ENCODE data around the gene PLAU.
"Not testable (repeated sequence)": the region's sequence is repeated elsewhere in the genome, so short reads cannot be mapped to it uniquely, and the experiment has no call there.

Gene PLAU

GRCh38 chr10:73877533-73878160, 33.3 kb upstream of the PLAU start:
- no peak for DNase-seq

DNA sequence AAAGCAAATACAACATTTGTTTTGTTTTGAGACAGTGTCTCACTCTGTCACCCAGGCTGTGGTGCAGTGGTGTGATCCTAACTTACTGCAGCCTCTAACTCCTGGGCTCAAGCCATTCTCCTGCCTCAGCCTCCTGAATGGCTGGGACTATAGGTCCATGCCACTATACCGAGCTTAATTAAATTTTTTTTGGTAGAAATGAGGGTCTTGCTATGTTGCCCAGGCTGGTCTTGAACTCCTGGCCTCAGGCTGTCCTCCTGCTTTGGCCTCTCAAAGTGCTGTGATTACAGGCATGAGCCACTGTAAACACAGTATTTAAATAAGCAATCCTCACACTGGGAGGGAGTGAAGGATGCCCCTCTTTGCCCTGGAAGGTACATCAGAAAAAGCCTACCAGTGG, 32.6 kb upstream of the PLAU start:
- DNase-seq, result no peak

DNA sequence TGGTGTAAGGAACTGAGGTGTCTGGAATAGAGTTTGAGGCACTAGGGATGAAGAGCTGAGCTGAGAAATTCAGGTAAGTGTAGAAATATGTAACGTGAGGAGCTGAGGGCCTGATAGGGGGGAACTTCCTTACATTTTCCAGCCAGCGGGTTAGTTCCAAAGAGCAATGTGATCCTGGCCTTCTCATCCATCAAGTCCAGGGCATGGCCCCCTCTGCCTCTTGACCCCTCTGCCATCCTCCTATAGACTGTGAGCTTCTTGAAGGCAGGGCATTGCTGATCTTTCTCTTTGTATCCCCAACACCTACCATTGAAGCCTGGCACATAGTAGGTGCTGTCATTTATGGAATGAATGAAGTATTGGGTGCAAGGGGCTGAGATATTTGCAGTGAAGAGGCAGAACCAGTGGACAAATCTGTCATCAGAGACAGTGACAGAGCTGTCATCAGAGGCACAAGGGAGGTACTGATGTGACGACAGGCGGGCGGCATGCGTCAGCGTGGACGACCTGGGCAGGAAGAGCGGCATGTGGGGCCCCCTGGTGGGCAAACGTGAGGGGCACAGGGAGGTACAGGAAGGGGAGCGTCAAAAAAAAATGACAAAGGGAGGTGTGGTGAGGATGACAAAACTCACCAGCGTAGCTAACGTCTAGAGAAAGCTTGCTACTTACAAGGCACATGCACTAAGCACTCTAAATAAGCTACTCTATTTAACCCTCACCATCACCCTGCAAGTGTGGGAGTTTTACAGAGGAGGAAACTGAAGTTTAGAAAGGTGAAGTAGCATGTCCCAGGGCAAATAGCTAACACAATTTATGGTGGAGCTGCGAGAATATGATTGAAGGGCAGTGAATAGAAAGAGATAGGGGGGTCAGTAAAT, 31.4 kb upstream of the PLAU start:
- DNase-seq, result peak; percentile 80

DNA sequence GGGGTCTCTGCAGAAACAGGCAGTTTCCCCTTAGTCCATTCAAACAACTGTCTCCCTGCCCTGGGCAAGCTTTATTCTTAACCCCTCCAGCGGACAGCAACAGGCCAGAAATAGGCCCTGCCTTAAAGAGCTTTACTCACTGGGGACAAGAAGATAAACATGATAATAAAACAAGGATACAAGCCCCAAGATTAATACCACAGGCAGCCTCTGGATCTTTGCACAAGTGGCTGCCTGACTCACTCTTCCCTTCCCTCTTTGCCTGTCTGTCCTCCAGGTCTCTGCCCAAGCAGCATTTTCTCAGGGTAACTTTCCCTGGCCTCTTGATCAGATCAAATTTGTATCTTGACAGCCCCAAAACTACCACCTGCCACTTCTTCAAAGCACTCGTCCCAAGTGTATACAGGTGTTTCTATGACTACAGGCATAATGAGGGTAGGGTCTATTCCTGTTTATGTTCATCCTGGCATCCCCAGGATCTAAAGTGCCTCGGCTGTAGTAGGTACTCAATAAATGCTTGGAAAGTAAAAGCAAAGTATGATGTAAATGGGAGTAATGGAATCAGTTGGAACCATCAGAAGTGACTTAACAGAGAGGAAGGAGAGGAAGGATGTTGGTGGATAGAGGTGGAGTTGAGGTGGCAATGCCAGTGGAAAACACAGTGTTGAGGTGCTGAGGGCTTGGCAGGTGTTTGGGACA, 29.6 kb upstream of the PLAU start:
- DNase-seq, result no peak

DNA sequence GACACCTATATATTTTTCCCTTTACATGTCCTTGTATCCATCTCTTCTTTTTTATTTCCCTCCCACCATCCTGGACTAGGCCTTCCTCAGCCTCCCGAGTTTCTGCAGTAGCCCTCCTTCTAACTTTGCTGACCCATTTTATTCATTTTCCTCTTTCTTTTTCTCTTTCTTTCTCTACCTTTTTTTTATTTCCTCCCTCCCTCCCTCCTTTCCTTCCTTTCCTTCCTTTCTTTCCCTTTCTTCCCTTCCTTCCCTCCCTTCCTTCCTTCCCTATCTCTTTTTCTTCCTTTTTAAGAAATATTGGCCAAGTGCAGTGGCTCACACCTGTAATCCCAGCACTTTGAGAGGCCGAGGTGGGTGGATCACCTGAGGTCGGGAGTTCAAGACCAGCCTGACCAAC, 26.9 kb upstream of the PLAU start:
- DNase-seq, result no peak

GRCh38 chr10:73886085-73886529, 24.8 kb upstream of the PLAU start:
- DNase-seq, result peak; percentile 73

- DNase-seq, result no peak
Measured at GRCh38 chr10:73886661-73887293, 24.2 kb upstream of the PLAU start.

DNA sequence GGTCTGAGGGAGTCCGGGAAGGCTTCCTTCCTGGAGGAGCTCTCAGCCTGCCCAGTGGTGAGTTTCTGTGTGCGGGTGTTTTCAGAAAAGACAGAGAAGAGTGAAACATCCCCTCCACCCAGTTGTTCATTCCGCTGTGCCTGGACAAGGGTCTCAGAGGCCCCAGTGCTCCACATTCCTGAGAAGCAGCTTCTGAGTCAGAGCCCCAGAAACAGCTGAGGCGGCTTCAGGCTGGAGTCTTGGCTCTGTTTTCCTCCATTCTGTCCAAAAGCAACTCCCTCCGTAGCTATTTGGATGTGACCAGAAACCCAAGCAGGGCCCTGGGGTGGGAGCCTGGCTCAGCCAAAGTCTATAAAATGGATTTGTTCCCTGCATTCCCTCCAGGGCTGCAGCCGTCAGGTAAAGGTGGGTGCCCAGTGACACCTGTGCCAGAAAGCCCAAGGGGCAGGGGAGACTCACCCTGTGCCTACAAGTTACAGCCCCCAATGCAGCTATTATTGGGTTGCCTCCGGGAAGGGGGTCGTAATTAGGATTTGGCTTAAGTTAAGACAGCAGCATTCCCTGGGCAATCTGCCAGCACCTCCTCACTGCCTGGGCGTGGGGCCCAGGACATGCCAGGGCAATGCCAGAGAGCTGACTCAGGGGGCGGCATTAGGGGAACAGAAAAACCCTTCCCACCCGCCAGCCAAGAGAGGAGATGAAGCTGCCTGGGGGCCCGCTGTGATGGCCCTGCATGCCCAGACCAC, 23.5 kb upstream of the PLAU start:
- DNase-seq, result no peak

DNA sequence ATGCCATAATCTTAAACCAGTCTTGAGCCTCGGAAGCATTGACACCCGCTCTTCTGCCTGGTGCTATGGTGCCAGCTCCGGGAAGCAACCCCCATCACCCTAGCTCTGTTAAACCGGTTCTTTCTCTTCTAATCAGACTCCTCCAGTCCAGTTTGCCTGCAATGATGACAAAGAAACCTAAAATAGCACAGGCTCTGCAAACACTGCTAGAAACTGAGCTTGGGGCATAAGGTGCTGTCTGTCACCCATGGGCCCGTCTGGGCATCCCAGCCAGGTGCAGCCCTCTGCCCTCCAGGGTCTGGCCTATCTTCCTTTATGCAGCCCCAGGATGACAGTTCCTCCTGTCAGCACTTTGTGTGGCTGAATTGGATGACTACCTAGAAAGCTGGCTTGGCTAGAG, 22.4 kb upstream of the PLAU start:
- no peak for DNase-seq

DNA sequence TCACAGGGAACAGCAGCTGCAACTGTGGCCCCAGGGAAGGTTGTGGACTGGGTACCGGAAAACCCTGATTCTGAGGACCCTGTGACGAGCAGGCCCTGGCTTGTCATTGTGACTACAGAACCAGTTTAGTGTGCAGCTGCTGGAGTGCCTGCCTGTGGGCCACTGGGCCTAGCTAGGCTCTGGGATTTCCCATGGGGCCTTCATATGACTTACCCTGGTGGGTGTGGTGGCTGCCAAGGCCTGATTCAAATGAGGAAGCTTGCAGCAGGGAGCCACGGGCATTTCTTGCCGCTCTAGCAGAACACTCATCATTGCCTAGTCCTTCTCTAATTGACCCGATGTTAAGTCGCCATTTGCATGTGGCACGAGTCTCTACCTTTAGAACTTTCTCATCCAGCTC, 21.9 kb upstream of the PLAU start:
- peak; percentile 70 for DNase-seq

DNA sequence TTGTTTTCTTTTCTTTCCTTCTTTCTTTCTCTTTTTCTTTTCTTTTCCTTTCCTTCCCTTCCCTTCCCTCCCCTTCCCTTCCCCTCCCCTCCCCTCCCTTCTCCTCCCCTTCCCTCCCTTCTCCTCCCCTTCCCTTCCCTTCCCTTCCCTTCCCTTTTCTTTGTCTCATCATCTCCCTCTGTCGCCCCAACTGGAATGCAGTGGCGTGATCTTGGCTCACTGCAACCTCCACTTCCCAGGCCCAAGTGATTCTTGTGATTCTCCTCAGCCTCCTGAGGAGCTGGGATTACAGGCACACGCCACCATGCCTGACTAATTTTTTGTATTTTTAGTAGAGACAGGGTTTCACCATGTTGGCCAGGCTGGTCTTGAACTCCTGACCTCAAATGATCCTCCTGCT, 21.5 kb upstream of the PLAU start:
- DNase-seq, result not testable (repeated sequence)

DNA sequence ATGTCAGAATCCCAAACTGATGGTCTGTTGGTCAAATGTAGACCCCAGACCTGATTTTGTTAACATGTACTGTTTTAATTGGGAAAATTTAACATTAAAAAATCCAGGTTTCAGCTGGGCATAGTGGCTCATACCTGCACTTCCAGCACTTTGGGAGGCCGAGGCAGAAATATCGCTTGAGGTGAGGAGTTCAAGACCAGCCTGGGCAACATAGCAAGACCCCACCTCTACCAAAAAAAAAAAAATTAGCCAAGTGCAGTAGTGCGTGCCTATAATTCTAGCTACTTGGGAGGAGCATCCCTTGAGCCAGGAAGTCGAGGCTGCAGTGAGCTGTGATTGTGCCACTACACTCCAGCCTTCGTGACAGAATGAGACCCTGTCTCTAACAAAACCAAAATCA, 20.7 kb upstream of the PLAU start:
- no peak for DNase-seq

DNA sequence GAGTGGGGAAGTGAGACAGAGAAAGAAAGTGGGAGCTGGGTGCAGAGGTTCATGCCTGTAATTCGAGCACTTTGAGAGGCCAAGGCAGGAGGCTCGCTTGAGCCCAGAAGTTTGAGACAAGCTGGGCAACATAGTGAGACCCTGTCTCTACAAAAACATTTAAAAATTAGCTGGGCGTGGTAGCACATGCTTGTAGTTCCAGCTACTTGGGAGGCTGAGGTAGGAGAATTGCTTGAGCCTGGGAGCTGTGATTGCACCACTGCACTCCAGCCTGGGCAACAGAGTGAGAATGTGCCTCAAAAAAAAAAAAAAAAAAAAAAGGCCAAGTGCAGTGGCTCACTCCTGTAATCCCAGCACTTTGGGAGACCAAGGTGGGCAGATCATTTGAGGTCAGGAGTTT, 20.1 kb upstream of the PLAU start:
- not testable (repeated sequence) for DNase-seq

GRCh38 chr10:73891540-73891939, 19.4 kb upstream of the PLAU start:
- DNase-seq, result no peak

DNA sequence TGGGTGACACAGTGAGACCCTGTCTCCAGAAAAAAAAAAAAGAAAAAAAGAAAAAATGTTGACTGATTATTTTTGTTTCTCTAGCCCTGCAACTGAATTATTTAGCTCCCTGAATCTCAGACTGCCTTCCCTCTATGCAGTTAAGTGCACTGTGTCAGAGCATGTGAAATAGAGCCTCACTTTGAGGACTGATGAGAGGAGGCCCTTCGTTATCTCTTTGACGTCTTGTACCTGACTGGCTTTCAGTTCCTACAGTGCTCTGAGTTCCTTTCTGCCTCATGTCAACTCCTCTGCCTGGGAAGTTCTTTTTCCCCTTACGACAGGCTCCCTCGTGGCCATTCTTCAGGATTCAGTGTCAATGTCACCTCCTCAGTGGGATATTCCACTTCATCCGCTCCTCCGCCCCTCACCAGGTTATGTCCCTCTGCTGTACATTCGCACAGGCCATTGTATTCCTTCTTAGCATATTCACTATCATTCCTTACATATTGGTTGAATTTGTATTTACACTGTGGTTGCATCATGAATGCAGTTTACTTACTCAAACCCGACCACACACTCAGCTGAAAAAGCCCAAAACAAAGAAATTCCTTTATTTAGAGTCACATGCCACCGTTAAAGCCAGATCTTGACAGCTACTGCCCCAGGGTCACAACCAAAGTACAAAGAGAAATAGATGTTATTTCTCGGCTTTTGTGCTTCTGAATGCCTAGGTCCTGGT, 18.5 kb upstream of the PLAU start:
- DNase-seq, result no peak

GRCh38 chr10:73893426-73893825, 17.5 kb upstream of the PLAU start:
- no peak for DNase-seq

GRCh38 chr10:73894245-73894971, 16.5 kb upstream of the PLAU start:
- no peak for DNase-seq

DNA sequence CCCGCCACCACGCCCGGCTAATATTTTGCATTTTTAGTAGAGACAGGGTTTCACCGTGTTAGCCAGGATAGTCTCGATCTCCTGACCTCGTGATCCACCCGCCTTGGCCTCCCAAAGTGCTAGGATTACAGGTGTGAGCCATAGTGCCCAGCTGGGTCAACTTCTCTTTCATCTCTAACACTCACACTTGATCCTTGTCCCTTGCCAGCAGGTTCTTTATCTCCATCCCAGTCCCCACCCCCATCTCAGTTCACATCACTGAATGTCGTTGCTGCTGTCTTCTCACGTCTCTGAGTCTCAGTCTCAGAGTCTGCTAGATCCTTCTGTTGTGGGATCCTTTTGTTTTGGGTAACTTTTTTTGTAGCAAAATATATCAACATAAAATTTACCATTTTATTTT, 15.6 kb upstream of the PLAU start:
- DNase-seq, result not testable (repeated sequence)

DNA sequence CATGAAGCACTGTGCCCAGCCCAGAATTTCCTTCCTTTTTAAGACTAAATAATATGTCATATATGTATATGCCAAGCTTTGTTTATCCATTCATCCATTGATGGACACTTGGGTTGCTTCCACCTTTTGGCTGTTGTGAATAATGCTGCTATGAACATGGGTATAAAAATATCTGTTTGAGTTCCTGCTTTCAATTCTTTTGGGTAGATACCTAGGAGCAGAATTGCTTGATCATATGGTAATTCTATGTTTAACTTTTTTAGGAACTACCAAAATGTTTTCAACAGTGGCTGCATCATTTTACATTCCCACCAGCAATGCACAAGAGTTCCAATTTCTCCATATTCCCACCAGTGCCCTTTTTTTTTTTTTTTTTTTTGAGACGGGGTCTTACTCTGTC, 13.2 kb upstream of the PLAU start:
- DNase-seq, result no peak

- DNase-seq, result no peak
Measured at GRCh38 chr10:73898730-73899410, 12.1 kb upstream of the PLAU start.

DNA sequence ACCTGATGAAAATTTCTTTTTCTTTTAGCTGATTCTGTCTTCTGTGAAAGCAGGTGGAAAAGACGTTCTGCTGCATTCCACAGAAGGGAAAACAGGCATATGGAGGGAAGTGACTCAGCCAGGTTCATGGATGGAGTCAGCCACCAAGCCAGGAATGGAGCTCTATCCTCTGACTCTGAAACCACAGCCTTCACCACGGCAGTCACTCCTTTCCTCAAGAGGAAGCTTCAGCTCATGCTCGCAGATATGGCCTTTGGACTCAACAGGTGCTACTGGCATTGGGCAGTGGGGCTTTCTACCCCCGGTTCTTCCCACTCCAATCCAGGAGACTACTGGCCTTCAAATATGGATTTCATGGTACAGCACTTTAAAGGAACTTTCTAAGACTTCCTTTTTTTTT, 11.5 kb upstream of the PLAU start:
- DNase-seq, result no peak

All from NCI-H1436 (cell line).